Fibroblast of skin of left biceps (primary cell): ENCODE measurements around the gene C4orf33.
"Not testable (repeated sequence)": the region's sequence is repeated elsewhere in the genome, so short reads cannot be mapped to it uniquely, and the experiment has no call there.

ENCODE experiments used
- DNase-seq, 2 experiments: peaks; one replicate each; pipeline ENCODE4 v3.0.0-alpha.2; 2013; ENCODE audit warnings: low read depth in 2 of 2

The C4orf33 gene

GRCh38 chr4:129126614-129127013 is 30.7 kb downstream of the C4orf33 start:
- not testable (repeated sequence) for DNase-seq

- DNase-seq, result no peak
Measured at GRCh38 chr4:129129143-129129542, 33.2 kb downstream of the C4orf33 start.

GRCh38 chr4:129131343-129131742 is 35.4 kb downstream of the C4orf33 start:
- no peak for DNase-seq

- DNase-seq, result no peak
Measured at GRCh38 chr4:129136433-129136832, 40.5 kb downstream of the C4orf33 start.

- no peak for DNase-seq
Measured at GRCh38 chr4:129138810-129139496, 43.0 kb downstream of the C4orf33 start.

GRCh38 chr4:129140521-129140920 is 44.6 kb downstream of the C4orf33 start:
- no peak for DNase-seq

GRCh38 chr4:129143359-129143758 is 47.4 kb downstream of the C4orf33 start:
- no peak for DNase-seq

- DNase-seq, result no peak
Measured at GRCh38 chr4:129144755-129145206, 48.8 kb downstream of the C4orf33 start.

GRCh38 chr4:129145222-129145730 is 49.3 kb downstream of the C4orf33 start:
- DNase-seq, result no peak

GRCh38 chr4:129146639-129147038 is 50.7 kb downstream of the C4orf33 start:
- DNase-seq, result no peak

- no peak for DNase-seq
Measured at GRCh38 chr4:129148892-129149291, 52.9 kb downstream of the C4orf33 start.

GRCh38 chr4:129149906-129150305 is 54.0 kb downstream of the C4orf33 start:
- DNase-seq, result no peak

- DNase-seq, result no peak
Measured at GRCh38 chr4:129152350-129152749, 56.4 kb downstream of the C4orf33 start.

- no peak for DNase-seq
Measured at GRCh38 chr4:129153700-129154099, 57.7 kb downstream of the C4orf33 start.

GRCh38 chr4:129162450-129162849 is 66.5 kb downstream of the C4orf33 start:
- DNase-seq, result no peak

- no peak for DNase-seq
Measured at GRCh38 chr4:129163427-129163826, 67.5 kb downstream of the C4orf33 start.

GRCh38 chr4:129164243-129164642 is 68.3 kb downstream of the C4orf33 start:
- DNase-seq, result no peak
